Trophoblast cell (in vitro differentiated cells and primary cell): ENCODE results near the gene ID1.

Experiments
- DNase-seq, 2 donors: peaks; one replicate each; pipeline ENCODE4 v3.0.0-alpha.2; 2016
- H2AFZ ChIP-seq: 2 replicates; pipeline ENCODE4 v1.6.1; 2013; ENCODE audit warnings: low read length, moderate library complexity, mild to moderate bottlenecking; ENCODE audit not compliant: insufficient read depth, poor library complexity
- H2AK5ac ChIP-seq: 2 replicates; pipeline ENCODE4 v1.6.1; 2013; ENCODE audit warnings: mild to moderate bottlenecking, low read length
- H2BK120ac ChIP-seq: 2 replicates; pipeline ENCODE4 v1.6.1; 2013; ENCODE audit warnings: low read length, mild to moderate bottlenecking, moderate library complexity; ENCODE audit not compliant: insufficient read depth, poor library complexity
- H2BK12ac ChIP-seq: 2 replicates; pipeline ENCODE4 v1.6.1; 2013; ENCODE audit warnings: mild to moderate bottlenecking, low read length, moderate library complexity
- H2BK5ac ChIP-seq: 2 replicates; pipeline ENCODE4 v1.6.1; 2013; ENCODE audit warnings: low read length, low read depth, moderate library complexity, mild to moderate bottlenecking; ENCODE audit not compliant: poor library complexity
- H3K14ac ChIP-seq: 2 replicates; pipeline ENCODE4 v1.6.1; 2013; ENCODE audit warnings: mild to moderate bottlenecking, low read length
- H3K18ac ChIP-seq: 2 replicates; pipeline ENCODE4 v1.6.1; 2013; ENCODE audit warnings: mild to moderate bottlenecking, low read length
- H3K23ac ChIP-seq: 2 replicates; pipeline ENCODE4 v1.6.1; 2013; ENCODE audit warnings: low read length
- H3K27ac ChIP-seq: 2 replicates; pipeline ENCODE4 v1.5.1; 2013; ENCODE audit warnings: low read depth, mild to moderate bottlenecking, inconsistent platforms, low read length, moderate library complexity
- H3K27me3 ChIP-seq: 2 replicates; pipeline ENCODE4 v1.6.1; 2013; ENCODE audit warnings: inconsistent platforms, mild to moderate bottlenecking, low read length, moderate library complexity; ENCODE audit not compliant: insufficient read depth
- H3K36me3 ChIP-seq, 2 experiments: 1 replicate in 1 of 2; 2 replicates in 1 of 2; pipeline ENCODE4 v1.6.1; 2013; ENCODE audit warnings: low read length in 2 of 2, mild to moderate bottlenecking in 2 of 2, moderate library complexity in 1 of 2; ENCODE audit not compliant: insufficient read depth in 2 of 2, control insufficient read depth in 1 of 2
- H3K4ac ChIP-seq: 2 replicates; pipeline ENCODE4 v1.6.1; 2013; ENCODE audit warnings: low read depth, mild to moderate bottlenecking, low read length, moderate library complexity
- H3K4me1 ChIP-seq, 2 experiments: 1 replicate in 1 of 2; 2 replicates in 1 of 2; pipeline ENCODE4 v1.6.1; 2013; ENCODE audit warnings: low read length in 2 of 2, mild to moderate bottlenecking in 2 of 2, moderate library complexity in 1 of 2; ENCODE audit not compliant: insufficient read depth in 2 of 2, control insufficient read depth in 1 of 2
- H3K4me2 ChIP-seq: 2 replicates; pipeline ENCODE4 v1.6.1; 2013; ENCODE audit warnings: inconsistent platforms, mild to moderate bottlenecking, low read length, moderate library complexity
- H3K4me3 ChIP-seq: 2 replicates; pipeline ENCODE4 v1.5.1; 2013; ENCODE audit warnings: mild to moderate bottlenecking, low read depth, low read length, inconsistent platforms
- H3K79me1 ChIP-seq: one replicate; pipeline ENCODE4 v1.6.1; 2013; ENCODE audit warnings: low read length
- H3K79me2 ChIP-seq: 2 replicates; pipeline ENCODE4 v1.6.1; 2013; ENCODE audit warnings: low read length, mild to moderate bottlenecking; ENCODE audit not compliant: control insufficient read depth, insufficient read depth, poor library complexity
- H3K9ac ChIP-seq: 2 replicates; pipeline ENCODE4 v1.6.1; 2013; ENCODE audit warnings: mild to moderate bottlenecking, low read length
- H3K9me3 ChIP-seq: 2 replicates; pipeline ENCODE4 v1.6.1; 2013; ENCODE audit warnings: low read depth, mild to moderate bottlenecking, control low read depth, inconsistent platforms, low read length; ENCODE audit not compliant: insufficient read depth
- H4K12ac ChIP-seq: 2 replicates; pipeline ENCODE4 v1.6.1; 2013; ENCODE audit warnings: low read depth, mild to moderate bottlenecking, low read length, moderate library complexity
- H4K8ac ChIP-seq: 2 replicates; pipeline ENCODE4 v1.6.1; 2013; ENCODE audit warnings: low read depth, mild to moderate bottlenecking, low read length, moderate library complexity
- H4K91ac ChIP-seq: one replicate; pipeline ENCODE4 v1.6.1; 2013; ENCODE audit warnings: low read depth, mild to moderate bottlenecking, low read length, moderate library complexity
- WGBS: extraction: QIAGEN DNeasy Blood & Tissue Kit; methylation state at CpG from one replicate; pipeline ENCODE4 v1.1.7; 2013; ENCODE audit warnings: missing lambda C conversion rate; ENCODE audit not compliant: insufficient read length, insufficient coverage; ENCODE audit errors: extremely low coverage; 5-methylcytosine and 5-hydroxymethylcytosine counted together

Gene ID1

GRCh38 chr20:31568773-31569162 lies 36.3 kb upstream of the ID1 start:
- H3K27ac ChIP-seq: peak overlapping the region; percentile 73
- H4K12ac ChIP-seq: no peak overlapping the region
- H3K79me1 ChIP-seq: peaks cover 51% of the 10 kb centered on the region
- no peaks in the 10 kb centered on the region for H3K9me3 ChIP-seq
- peak overlapping the region; percentile 94 for H4K91ac ChIP-seq
- peaks cover 32 to 44% of the 10 kb centered on the region in 2 experiments for H3K4me1 ChIP-seq
- H3K4me3 ChIP-seq: no peak overlapping the region
- peak overlapping the region; percentile 79 for H2AK5ac ChIP-seq
- no peak overlapping the region for H3K9ac ChIP-seq
- H2BK120ac ChIP-seq: peak overlapping the region; percentile 77
- H3K18ac ChIP-seq: peak overlapping the region; percentile 68
- H3K36me3 ChIP-seq: peaks cover 47 to 55% of the 10 kb centered on the region in 2 experiments
- no peaks in the 10 kb centered on the region for H3K27me3 ChIP-seq
- H2AFZ ChIP-seq: peak overlapping the region; percentile 2
- peak overlapping the region; percentile 69 for H3K14ac ChIP-seq
- H3K4ac ChIP-seq: peak overlapping the region; percentile 30
- H2BK5ac ChIP-seq: peak overlapping the region; percentile 96
- H3K23ac ChIP-seq: no peak overlapping the region
- H3K4me2 ChIP-seq: no peak overlapping the region
- H2BK12ac ChIP-seq: peak overlapping the region; percentile 84
- DNase-seq: no peak
- WGBS: no CpG with 5 or more reads among the region's 5 CpGs
- peak overlapping the region; percentile 45 for H4K8ac ChIP-seq
- peaks cover 24% of the 10 kb centered on the region for H3K79me2 ChIP-seq

DNA sequence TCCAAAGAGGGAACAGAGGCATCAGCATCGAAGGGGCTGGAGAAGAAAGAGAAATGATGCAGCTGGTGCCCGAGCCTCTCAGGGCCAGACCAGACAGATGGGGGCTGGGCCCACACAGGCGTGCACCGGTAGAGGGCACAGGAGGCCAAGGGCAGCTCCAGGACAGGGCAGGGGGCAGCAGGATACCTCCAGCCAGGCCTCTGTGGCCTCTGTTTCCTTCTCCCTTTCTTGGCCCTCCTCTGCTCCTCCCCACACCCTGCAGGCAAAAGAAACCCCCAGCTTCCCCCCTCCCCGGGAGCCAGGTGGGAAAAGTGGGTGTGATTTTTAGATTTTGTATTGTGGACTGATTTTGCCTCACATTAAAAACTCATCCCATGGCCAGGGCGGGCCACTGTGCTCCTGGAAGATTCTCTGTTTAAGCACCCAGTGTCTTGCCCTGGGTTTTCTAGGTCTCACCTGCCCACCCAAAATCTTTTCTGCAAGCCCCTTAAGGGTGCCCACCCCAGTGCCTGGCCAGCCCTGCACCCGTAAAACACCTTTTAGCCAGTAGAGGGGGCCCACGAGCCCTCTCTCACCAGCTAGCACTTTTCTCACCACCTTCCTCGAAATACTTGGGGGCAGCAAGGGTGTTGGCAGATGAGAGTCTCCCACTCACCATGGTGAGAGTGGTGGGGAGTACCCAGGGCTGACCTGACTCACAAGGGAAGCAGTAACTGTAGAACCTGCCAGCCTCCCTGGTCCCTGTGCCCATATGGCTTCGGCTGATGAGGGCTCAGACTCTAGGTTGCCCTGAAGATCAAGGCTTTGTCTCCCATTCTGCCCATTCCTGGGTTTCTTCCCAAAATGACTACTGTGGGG lies 35.7 kb upstream of the ID1 start:
- H4K8ac ChIP-seq: peak overlapping the region; percentile 50
- H3K9me3 ChIP-seq: no peaks in the 10 kb centered on the region
- H3K4me1 ChIP-seq: peaks cover 33 to 45% of the 10 kb centered on the region in 2 experiments
- no peak overlapping the region for H3K9ac ChIP-seq
- peak overlapping the region; percentile 33 for H2AFZ ChIP-seq
- no peak overlapping the region for H3K4me3 ChIP-seq
- H2BK5ac ChIP-seq: peak overlapping the region; percentile 96
- H3K79me2 ChIP-seq: peaks cover 24% of the 10 kb centered on the region
- peak overlapping the region; percentile 94 for H4K91ac ChIP-seq
- H2AK5ac ChIP-seq: peak overlapping the region; percentile 95
- WGBS: no CpG with 5 or more reads among the region's 10 CpGs
- peak overlapping the region; percentile 72 for H3K4ac ChIP-seq
- H3K18ac ChIP-seq: peak overlapping the region; percentile 74
- DNase-seq: peak in 1 of 2 donors; percentile 43
- peaks cover 41 to 51% of the 10 kb centered on the region in 2 experiments for H3K36me3 ChIP-seq
- no peak overlapping the region for H4K12ac ChIP-seq
- H3K23ac ChIP-seq: no peak overlapping the region
- H3K4me2 ChIP-seq: no peak overlapping the region
- peak overlapping the region; percentile 85 for H2BK12ac ChIP-seq
- no peaks in the 10 kb centered on the region for H3K27me3 ChIP-seq
- peak overlapping the region; percentile 54 for H3K14ac ChIP-seq
- peak overlapping the region; percentile 76 for H3K27ac ChIP-seq
- peaks cover 55% of the 10 kb centered on the region for H3K79me1 ChIP-seq
- peak overlapping the region; percentile 97 for H2BK120ac ChIP-seq

GRCh38 chr20:31570021-31570463 lies 35.0 kb upstream of the ID1 start:
- peaks cover 38 to 49% of the 10 kb centered on the region in 2 experiments for H3K36me3 ChIP-seq
- peaks cover 24% of the 10 kb centered on the region for H3K79me2 ChIP-seq
- H3K9ac ChIP-seq: no peak overlapping the region
- H4K8ac ChIP-seq: peak overlapping the region; percentile 12
- H3K14ac ChIP-seq: peak overlapping the region; percentile 54
- no peaks in the 10 kb centered on the region for H3K27me3 ChIP-seq
- no peaks in the 10 kb centered on the region for H3K9me3 ChIP-seq
- H2AK5ac ChIP-seq: peak overlapping the region; percentile 95
- H3K18ac ChIP-seq: peak overlapping the region; percentile 74
- H2BK120ac ChIP-seq: peak overlapping the region; percentile 97
- WGBS: no CpG with 5 or more reads among the region's 8 CpGs
- H2BK12ac ChIP-seq: peak overlapping the region; percentile 85
- peaks cover 33 to 45% of the 10 kb centered on the region in 2 experiments for H3K4me1 ChIP-seq
- H3K4me2 ChIP-seq: no peak overlapping the region
- peak overlapping the region; percentile 76 for H3K27ac ChIP-seq
- H3K23ac ChIP-seq: no peak overlapping the region
- H4K12ac ChIP-seq: peak overlapping the region; percentile 48
- DNase-seq: no peak
- peak overlapping the region; percentile 72 for H3K4ac ChIP-seq
- H3K79me1 ChIP-seq: peaks cover 58% of the 10 kb centered on the region
- peak overlapping the region; percentile 94 for H4K91ac ChIP-seq
- H3K4me3 ChIP-seq: no peak overlapping the region
- H2BK5ac ChIP-seq: peak overlapping the region; percentile 96
- peak overlapping the region; percentile 33 for H2AFZ ChIP-seq

DNA sequence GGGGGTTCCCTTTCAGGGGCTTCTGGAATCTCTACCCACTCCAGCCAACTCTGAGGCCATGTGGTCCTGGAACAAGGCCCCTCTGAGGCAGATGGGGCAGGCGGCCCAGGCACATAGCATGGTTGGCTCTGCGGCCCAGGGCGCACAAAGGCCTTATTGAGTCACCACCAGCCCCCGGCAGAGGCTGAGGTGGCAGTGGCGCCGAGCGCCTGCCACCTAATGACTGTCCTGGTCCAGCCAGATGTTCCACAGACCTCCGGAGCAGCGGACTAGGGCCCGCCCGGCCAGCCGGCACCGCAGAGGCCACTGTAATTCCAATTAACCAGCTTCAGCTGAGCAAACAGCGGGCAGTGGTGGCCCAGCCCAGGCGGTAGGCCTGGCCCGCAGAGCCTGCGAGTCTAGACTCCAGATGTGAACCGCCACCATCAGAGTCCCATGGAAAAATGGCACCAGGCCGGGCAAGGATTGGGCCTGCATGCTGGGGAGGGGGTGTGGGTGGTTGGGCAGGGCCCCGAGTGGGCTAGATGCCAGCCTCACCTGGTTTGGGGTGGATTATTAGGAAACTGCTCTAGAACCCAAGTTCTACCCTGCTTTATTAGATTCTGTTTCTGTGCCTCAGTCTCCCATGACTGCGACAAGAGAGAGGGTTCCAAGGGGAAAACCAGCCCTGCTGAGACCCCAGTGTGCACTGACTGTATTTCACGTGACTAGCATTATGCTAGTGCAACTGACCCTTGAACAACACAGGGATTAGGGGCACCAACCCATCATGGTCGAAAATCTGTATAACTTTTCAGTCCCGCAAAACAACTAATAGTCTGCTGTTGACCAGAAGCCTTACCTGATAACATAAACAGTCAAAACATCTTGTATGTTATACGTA lies 34.1 kb upstream of the ID1 start:
- Histone ChIP-seq H3K14ac (peak overlapping the region; percentile 54), H3K4me2 (no peak overlapping the region), H3K27ac (peak overlapping the region; percentile 43), H3K79me2 (peaks cover 24% of the 10 kb centered on the region), H3K4me1 (peaks cover 33 to 45% of the 10 kb centered on the region in 2 experiments), H3K4ac (peak overlapping the region; percentile 72), H3K9me3 (no peaks in the 10 kb centered on the region), H2AFZ (no peak overlapping the region), H3K27me3 (no peaks in the 10 kb centered on the region), H2BK5ac (peak overlapping the region; percentile 96), H4K12ac (no peak overlapping the region), H2BK12ac (peak overlapping the region; percentile 85), H3K36me3 (peaks cover 34 to 43% of the 10 kb centered on the region in 2 experiments), H3K4me3 (no peak overlapping the region), H2AK5ac (peak overlapping the region; percentile 95), H4K8ac (peak overlapping the region; percentile 66), H3K18ac (peak overlapping the region; percentile 74), H3K23ac (no peak overlapping the region), H3K9ac (peak overlapping the region; percentile 12), H3K79me1 (peaks cover 60% of the 10 kb centered on the region), H2BK120ac (peak overlapping the region; percentile 97), H4K91ac (peak overlapping the region; percentile 94)
- no CpG with 5 or more reads among the region's 25 CpGs for WGBS
- DNase-seq: no peak
